B cell (primary cell): Measurements from ENCODE around the gene NRXN2. TPM values are rescaled to one million over a fixed set of nuclear protein-coding genes. Genes with fewer than 3 reads are reported as not detected.

ENCODE experiments used
- ATAC-seq: fragments of 200-7000 bp; cut with Tn5 transposase; one replicate; pipeline ENCODE4 v1.10.0; 2021; ENCODE audit warnings: low read depth, mild to moderate bottlenecking, moderate number of reproducible peaks, moderate library complexity
- CTCF ChIA-PET: fragments of 350-600 bp; sonication (Branson Sonifier 250); formaldehyde crosslinking; loops from one replicate; lab custom pipeline; 2021; ENCODE audit warnings: antibody characterized with exemption, inconsistent platforms; lab: Charles Lee
- POLR2A ChIA-PET: fragments of 350-600 bp; sonication (Branson Sonifier 250); formaldehyde crosslinking; loops from one replicate; lab custom pipeline; 2021; ENCODE audit warnings: antibody characterized with exemption; lab: Charles Lee
- DNase-seq: peaks from one replicate; pipeline ENCODE4 v3.0.0; 2013
- H2AFZ ChIP-seq: 2 replicates; pipeline ENCODE4 v1.6.1; 2012; ENCODE audit warnings: mild to moderate bottlenecking, low read depth, low read length; ENCODE audit not compliant: insufficient read depth, poor library complexity, severe bottlenecking
- H3K27ac ChIP-seq, 2 donors: 1 replicate in 1 of 2; 2 replicates in 1 of 2; pipeline ENCODE4 v1.5.1; 2012 to 2013; ENCODE audit warnings: low read length in 2 of 2, mild to moderate bottlenecking in 2 of 2, moderate library complexity in 1 of 2
- H3K27me3 ChIP-seq, 4 experiments: fragments of 200-600 bp in 1 of 4; sonication (generic) in 1 of 4; replicated peaks in 1 of 4; 1 replicate in 2 of 4; 2 replicates in 2 of 4; pipeline versions ENCODE4 v1.6.1 to v1.7.0; 2013 to 2016; ENCODE audit warnings: low read length in 3 of 4, mild to moderate bottlenecking in 2 of 4, mixed read lengths in 1 of 4, moderate library complexity in 1 of 4; ENCODE audit not compliant: insufficient read depth in 4 of 4, control insufficient read depth in 3 of 4; ENCODE audit errors: control extremely low read depth in 1 of 4
- H3K36me3 ChIP-seq, 2 experiments: replicated peaks in 1 of 2; 1 replicate in 1 of 2; 2 replicates in 1 of 2; pipeline versions ENCODE4 v1.6.1 to v1.7.1; 2013; ENCODE audit warnings: low read length in 1 of 2; ENCODE audit not compliant: insufficient read depth in 2 of 2, control insufficient read depth in 1 of 2; ENCODE audit errors: control extremely low read depth in 1 of 2, extremely low read depth in 1 of 2
- H3K4me1 ChIP-seq, 2 donors: fragments of 200-600 bp in 1 of 2; sonication (generic) in 1 of 2; 1 replicate in 1 of 2; 2 replicates in 1 of 2; pipeline versions ENCODE4 v1.5.1 to v1.6.1; 2013 to 2017; ENCODE audit warnings: low read length in 2 of 2; ENCODE audit not compliant: control insufficient read depth in 2 of 2, insufficient read depth in 2 of 2
- H3K4me2 ChIP-seq: replicated peaks from 2 replicates; pipeline ENCODE3; 2012; ENCODE audit warnings: mild to moderate bottlenecking, low read depth, low read length; ENCODE audit not compliant: poor library complexity, severe bottlenecking
- H3K4me3 ChIP-seq, 5 experiments: fragments of 200-600 bp in 1 of 5; sonication (generic) in 1 of 5; 1 replicate in 3 of 5; 2 replicates in 2 of 5; pipeline versions ENCODE4 v1.5.1 to v1.7.0; 2011 to 2016; ENCODE audit warnings: low read length in 4 of 5, mild to moderate bottlenecking in 4 of 5, low read depth in 2 of 5, control low read depth in 1 of 5, moderate library complexity in 1 of 5; ENCODE audit not compliant: insufficient read depth in 1 of 5; ENCODE audit errors: control extremely low read depth in 1 of 5, extremely low read depth in 1 of 5
- H3K79me2 ChIP-seq: fragments of 200-600 bp; sonication (generic); one replicate; pipeline ENCODE4 v1.6.0; 2016; ENCODE audit warnings: low read length; ENCODE audit not compliant: control insufficient read depth, insufficient read depth
- H3K9ac ChIP-seq: fragments of 200-600 bp; sonication (generic); 2 replicates; pipeline ENCODE4 v1.6.1; 2017; ENCODE audit warnings: mild to moderate bottlenecking, low read length, moderate library complexity
- H3K9me3 ChIP-seq, 3 donors: one replicate each; pipeline versions ENCODE4 v1.6.1 to v1.7.1; 2013; ENCODE audit warnings: low read length in 2 of 3; ENCODE audit not compliant: control insufficient read depth in 2 of 3, insufficient read depth in 1 of 3; ENCODE audit errors: control extremely low read depth in 1 of 3
- H4K20me1 ChIP-seq: 2 replicates; pipeline ENCODE4 v1.6.0; 2012; ENCODE audit warnings: mild to moderate bottlenecking, low read length; ENCODE audit not compliant: insufficient read depth, control insufficient read depth, poor library complexity, severe bottlenecking
- H3K27ac Mint-ChIP-seq: one replicate; pipeline ENCODE4 v1.8.0; 2021; ENCODE audit warnings: mixed read lengths
- H3K27me3 Mint-ChIP-seq: one replicate; pipeline ENCODE4 v1.8.0; 2021; ENCODE audit warnings: mixed read lengths
- H3K4me1 Mint-ChIP-seq: one replicate; pipeline ENCODE4 v1.8.0; 2021; ENCODE audit warnings: mixed read lengths
- H3K4me3 Mint-ChIP-seq: one replicate; pipeline ENCODE4 v1.8.0; 2021; ENCODE audit warnings: mixed read lengths
- H3K9me3 Mint-ChIP-seq: one replicate; pipeline ENCODE4 v1.8.0; 2022; ENCODE audit warnings: mixed read lengths; ENCODE audit not compliant: insufficient read depth
- CTCF ChIP-seq: fragments of 200-600 bp; IDR thresholded peaks from one replicate; pipeline ENCODE4 v1.8.0; 2022; ENCODE audit warnings: antibody characterized with exemption, mild to moderate bottlenecking
- EZH2 ChIP-seq: IDR thresholded peaks from 2 replicates; pipeline ENCODE4 v1.6.1; 2012; ENCODE audit warnings: borderline replicate concordance, low read depth, mild to moderate bottlenecking, moderate library complexity, low read length; ENCODE audit not compliant: insufficient read depth, poor library complexity, severe bottlenecking
- WGBS: methylation state at CpG from one replicate; pipeline ENCODE4 v1.1.5; 2013; ENCODE audit warnings: missing lambda C conversion rate; ENCODE audit not compliant: insufficient coverage; 5-methylcytosine and 5-hydroxymethylcytosine counted together
- intact Hi-C: fragments of 100-400 bp; cut with micrococcal nuclease; formaldehyde crosslinking; loops from one replicate; pipeline ENCODE4 v1.10.0; 2022
- polyA plus RNA-seq: library from polyadenylated mRNA; depleted of rRNA; stranded (reverse); fragments of >200 nt; gene quantifications from 2 replicates; pipeline ENCODE4 v1.2.3, GENCODE V29; 2012
- total RNA-seq, 2 donors: library from RNA; stranded (reverse); fragments of 120-200 nt in 1 of 2; gene quantifications; 1 replicate in 1 of 2; 2 replicates in 1 of 2; pipeline versions ENCODE4 v1.2.3 to v1.2.4, GENCODE V29; 2013 to 2022

NRXN2 gene
- total and polyA plus RNA-seq, 2 donors (not counting 1 experiment from before 2014, with no cell fraction given) = 0.01 to 0.52 TPM

GRCh38 chr11:64722141-64723065 is 594 bp downstream of the NRXN2 start:
- peaks cover 24% of the 10 kb centered on the region for H3K4me1 Mint-ChIP-seq
- Histone ChIP-seq H3K79me2 (no peaks in the 10 kb centered on the region), H3K4me3 (no peak overlapping the region), H3K27ac (no peak overlapping the region), H3K9ac (no peak overlapping the region), H3K9me3 (no peaks in the 10 kb centered on the region), H3K27me3 (peaks cover 0 to 45% (median 10%) of the 10 kb centered on the region in 4 experiments), H4K20me1 (peaks cover 35% of the 10 kb centered on the region), H2AFZ (no peak overlapping the region), H3K4me1 (peaks cover 13 to 23% of the 10 kb centered on the region in 2 donors), H3K4me2 (no peak overlapping the region), H3K36me3 (peaks cover 0 to 12% of the 10 kb centered on the region in 2 experiments)
- no peaks in the 10 kb centered on the region for H3K9me3 Mint-ChIP-seq
- ATAC-seq = no peak
- no peak for DNase-seq
- peaks cover 40% of the 10 kb centered on the region for H3K27me3 Mint-ChIP-seq
- intact Hi-C loops = loop anchor here (1.0 to 5.0 kb wide), 3 partner anchors 20 to 275 kb away; no protein-coding TSS in a partner anchor
- POLR2A ChIA-PET = interaction anchor here (0.6 kb wide), 2 partner anchors 57 to 274 kb away, joined by 3 to 6 read pairs; no protein-coding TSS in a partner anchor
- peak overlapping the region; percentile 59 for H3K4me3 Mint-ChIP-seq
- 18% methylated on average over 14 of the region's 36 CpGs for WGBS
- H3K27ac Mint-ChIP-seq = no peak overlapping the region
- TF ChIP-seq EZH2 (no peak), CTCF (no peak)
- CTCF ChIA-PET = interaction anchor here (0.9 to 3.2 kb wide), 7 partner anchors 9 to 273 kb away, joined by 3 to 15 read pairs (median 3); no protein-coding TSS in a partner anchor

GRCh38 chr11:64721359-64721699 is 1.7 kb downstream of the NRXN2 start:
- peaks cover 24% of the 10 kb centered on the region for H3K4me1 Mint-ChIP-seq
- ChIA-PET CTCF (interaction anchor here (3.2 kb wide), 1 partner anchor 33 kb away, joined by 15 read pairs; no protein-coding TSS in a partner anchor), POLR2A (no interaction called here)
- no peak overlapping the region for H3K27ac ChIP-seq
- H2AFZ ChIP-seq = no peak overlapping the region
- H3K27me3 ChIP-seq = peaks cover 0 to 56% (median 14%) of the 10 kb centered on the region in 4 experiments
- H3K9me3 ChIP-seq = peaks cover 0 to 2% (median 0%) of the 10 kb centered on the region in 3 donors
- H3K9ac ChIP-seq = no peak overlapping the region
- H3K9me3 Mint-ChIP-seq = no peaks in the 10 kb centered on the region
- intact Hi-C loops = loop anchor here (5.0 kb wide), 1 partner anchor 274 kb away; no protein-coding TSS in a partner anchor
- peaks cover 48% of the 10 kb centered on the region for H3K27me3 Mint-ChIP-seq
- peaks cover 26% of the 10 kb centered on the region for H4K20me1 ChIP-seq
- no peak overlapping the region for H3K4me3 Mint-ChIP-seq
- H3K4me2 ChIP-seq = no peak overlapping the region
- no peak overlapping the region for H3K4me3 ChIP-seq
- no peaks in the 10 kb centered on the region for H3K79me2 ChIP-seq
- no peak overlapping the region for H3K27ac Mint-ChIP-seq
- no peak for DNase-seq
- peaks cover 13 to 23% of the 10 kb centered on the region in 2 donors for H3K4me1 ChIP-seq
- peaks cover 0 to 3% of the 10 kb centered on the region in 2 experiments for H3K36me3 ChIP-seq
- no CpG with 5 or more reads among the region's 3 CpGs for WGBS
- no peak for ATAC-seq
- TF ChIP-seq EZH2 = no peak
- no peak for TF ChIP-seq CTCF
